Esophagus squamous epithelium (tissue), 5 donors: ENCODE results near the gene PAM. TPM values are rescaled to one million over a fixed set of nuclear protein-coding genes. Genes with fewer than 3 reads are reported as not detected.

Experiments used
- DNase-seq: peaks from one replicate; lab custom pipeline; 2025; lab: John Stamatoyannopoulos, UW
- H3K27ac ChIP-seq, 4 donors: fragments of 200-600 bp; sonication (generic); one replicate each; pipeline ENCODE4 v1.5.1; 2016 to 2019; ENCODE audit warnings: mild to moderate bottlenecking in 1 of 4
- H3K27me3 ChIP-seq, 4 donors: fragments of 200-600 bp; sonication (generic); 1 replicate in 3 of 4; 2 replicates in 1 of 4; pipeline versions ENCODE4 v1.5.1 to v1.6.0; 2017 to 2021; ENCODE audit warnings: antibody characterized with exemption in 1 of 4
- H3K36me3 ChIP-seq, 3 donors: fragments of 200-600 bp; sonication (generic); one replicate each; pipeline ENCODE4 v1.5.1; 2016 to 2019
- H3K4me1 ChIP-seq, 3 donors: fragments of 200-600 bp; sonication (generic); one replicate each; pipeline ENCODE4 v1.5.1; 2017 to 2019
- H3K4me3 ChIP-seq, 4 donors: fragments of 200-600 bp; sonication (generic); 1 replicate in 3 of 4; 2 replicates in 1 of 4; pipeline ENCODE4 v1.5.1; 2016 to 2019; ENCODE audit warnings: mild to moderate bottlenecking in 2 of 4, moderate library complexity in 1 of 4
- H3K9me3 ChIP-seq, 3 donors: fragments of 200-600 bp; sonication (generic); one replicate each; pipeline ENCODE4 v1.5.1; 2016 to 2019
- CTCF ChIP-seq, 6 experiments: fragments of 450-650 bp in 4 of 6; fragments of 200-600 bp in 2 of 6; sonication (generic) in 2 of 6; IDR thresholded peaks; one replicate each; pipeline ENCODE4 v1.5.1; 2016 to 2019; ENCODE audit warnings: antibody characterized with exemption in 6 of 6, mild to moderate bottlenecking in 4 of 6, moderate library complexity in 4 of 6
- POLR2A ChIP-seq, 4 donors: fragments of 450-650 bp; IDR thresholded peaks; one replicate each; pipeline ENCODE4 v1.6.1; 2017; ENCODE audit warnings: antibody characterized with exemption in 4 of 4, mild to moderate bottlenecking in 4 of 4, moderate library complexity in 3 of 4
- WGBS, 2 donors: methylation state at CpG; one replicate each; pipeline ENCODE4 v1.1.5; 2018; 5-methylcytosine and 5-hydroxymethylcytosine counted together
- intact Hi-C: fragments of 100-400 bp; cut with DNase I; formaldehyde crosslinking; loops from one replicate; pipeline ENCODE4 v1.15.0; 2022
- total RNA-seq, 4 donors: library from RNA; depleted of rRNA; stranded (reverse); fragments of >200 nt; gene quantifications; one replicate each; pipeline ENCODE4 v1.1.0, GENCODE V29; 2016
- donor health status: DM: yes; HTN: yes; CAD: no.

The PAM gene
- total RNA-seq, 4 donors from 2014 or later = 33.0 to 88.5 (median 53.8) TPM

GRCh38 chr5:102853680-102854079, 98.6 kb downstream of the PAM start:
- TF ChIP-seq POLR2A (IDR thresholded peaks at IDR 0.05) (no peak), CTCF (IDR thresholded peaks at IDR 0.05) (no peak)
- no peak overlapping the region for H3K27ac ChIP-seq
- no peaks in the 10 kb centered on the region for H3K36me3 ChIP-seq
- WGBS, 2 donors = 80 to 85% methylated on average over 4 of the region's 4 CpGs
- no peaks in the 10 kb centered on the region for H3K27me3 ChIP-seq
- DNase-seq = no peak
- H3K9me3 ChIP-seq = no peaks in the 10 kb centered on the region
- H3K4me3 ChIP-seq = no peak overlapping the region
- intact Hi-C loops = no loop called here
- no peaks in the 10 kb centered on the region for H3K4me1 ChIP-seq

GRCh38 chr5:102855681-102856388, 100.7 kb downstream of the PAM start:
- intact Hi-C loops = no loop called here
- no peaks in the 10 kb centered on the region for H3K4me1 ChIP-seq
- H3K4me3 ChIP-seq = no peak overlapping the region
- DNase-seq = no peak
- H3K27ac ChIP-seq = no peak overlapping the region
- no peaks in the 10 kb centered on the region for H3K27me3 ChIP-seq
- H3K9me3 ChIP-seq = no peaks in the 10 kb centered on the region
- H3K36me3 ChIP-seq = no peaks in the 10 kb centered on the region
- TF ChIP-seq POLR2A (IDR thresholded peaks at IDR 0.05) (no peak), CTCF (IDR thresholded peaks at IDR 0.05) (no peak)
- WGBS, 2 donors = 79 to 81% methylated on average over 4 of the region's 4 CpGs

- no peak overlapping the region for H3K4me3 ChIP-seq
- DNase-seq = no peak
- WGBS, 2 donors = 42 to 61% methylated on average over 4 of the region's 4 CpGs
These were observed 101.3 kb downstream of the PAM start for GRCh38 chr5:102856389-102856777.

GRCh38 chr5:102857076-102857818, 102.1 kb downstream of the PAM start:
- Histone ChIP-seq H3K4me3 (no peak overlapping the region), H3K36me3 (no peaks in the 10 kb centered on the region), H3K27ac (no peak overlapping the region), H3K27me3 (no peaks in the 10 kb centered on the region), H3K9me3 (no peaks in the 10 kb centered on the region), H3K4me1 (no peaks in the 10 kb centered on the region)
- TF ChIP-seq POLR2A (IDR thresholded peaks at IDR 0.05) (no peak), CTCF (IDR thresholded peaks at IDR 0.05) (no peak)
- WGBS, 2 donors = 75 to 76% methylated on average over 6 of the region's 6 CpGs
- DNase-seq = no peak
- intact Hi-C loops = no loop called here

More at GRCh38 chr5:102856389-102856777, 101.3 kb downstream of the PAM start:
- intact Hi-C loops = no loop called here
- TF ChIP-seq POLR2A (IDR thresholded peaks at IDR 0.05) (no peak), CTCF (IDR thresholded peaks at IDR 0.05) (no peak)
- H3K4me1 ChIP-seq = no peaks in the 10 kb centered on the region
- no peaks in the 10 kb centered on the region for H3K36me3 ChIP-seq
- no peaks in the 10 kb centered on the region for H3K27me3 ChIP-seq
- H3K27ac ChIP-seq = no peak overlapping the region
- H3K9me3 ChIP-seq = no peaks in the 10 kb centered on the region

- H3K36me3 ChIP-seq = no peaks in the 10 kb centered on the region
- 65 to 89% methylated on average over 1 of the region's 1 CpG for WGBS, 2 donors
- H3K27ac ChIP-seq = no peak overlapping the region
- H3K4me3 ChIP-seq = no peak overlapping the region
- no peak for DNase-seq
- H3K27me3 ChIP-seq = no peaks in the 10 kb centered on the region
- H3K4me1 ChIP-seq = no peaks in the 10 kb centered on the region
- intact Hi-C loops = no loop called here
- H3K9me3 ChIP-seq = no peaks in the 10 kb centered on the region
- no peak for TF ChIP-seq CTCF (IDR thresholded peaks at IDR 0.05)
- no peak for TF ChIP-seq POLR2A (IDR thresholded peaks at IDR 0.05)
These were observed 103.1 kb downstream of the PAM start for GRCh38 chr5:102858221-102858620.
